CMK (cell line): ENCODE results near the gene CELF2.

Experiments
- DNase-seq: peaks from one replicate; pipeline ENCODE4 v3.0.0-alpha.2; 2010; ENCODE audit warnings: low read depth

Gene CELF2

GRCh38 chr10:11004144-11005077, 13.3 kb upstream of the CELF2 start:
- DNase-seq, result no peak

GRCh38 chr10:11005725-11006427, 11.8 kb upstream of the CELF2 start:
- DNase-seq, result no peak

- no peak for DNase-seq
These were observed 11.2 kb upstream of the CELF2 start for GRCh38 chr10:11006428-11006825.

- no peak for DNase-seq
These were observed 10.1 kb upstream of the CELF2 start for GRCh38 chr10:11007476-11008020.

- no peak for DNase-seq
These were observed 8.0 kb upstream of the CELF2 start for GRCh38 chr10:11009471-11010308.

- no peak for DNase-seq
These were observed 7.1 kb upstream of the CELF2 start for GRCh38 chr10:11010582-11010981.

- DNase-seq, result no peak
These were observed 6.2 kb upstream of the CELF2 start for GRCh38 chr10:11011436-11011835.

GRCh38 chr10:11011984-11012383, 5.7 kb upstream of the CELF2 start:
- no peak for DNase-seq

- DNase-seq, result no peak
These were observed 5.0 kb upstream of the CELF2 start for GRCh38 chr10:11012421-11013295.

- DNase-seq, result no peak
These were observed 3.8 kb upstream of the CELF2 start for GRCh38 chr10:11013836-11014235.

GRCh38 chr10:11014671-11015445, 2.8 kb upstream of the CELF2 start:
- DNase-seq, result no peak

- no peak for DNase-seq
These were observed 2.2 kb upstream of the CELF2 start for GRCh38 chr10:11015446-11015934.

GRCh38 chr10:11017000-11017569, 587 bp upstream of the CELF2 start:
- DNase-seq, result no peak

GRCh38 chr10:11018432-11018841, 765 bp downstream of the CELF2 start:
- DNase-seq, result no peak

- DNase-seq, result no peak
These were observed 1.4 kb downstream of the CELF2 start for GRCh38 chr10:11018855-11019631.

GRCh38 chr10:11019724-11020547, 2.3 kb downstream of the CELF2 start:
- DNase-seq, result no peak

- DNase-seq, result no peak
These were observed 2.9 kb downstream of the CELF2 start for GRCh38 chr10:11020548-11020942.

GRCh38 chr10:11022213-11022612, 4.5 kb downstream of the CELF2 start:
- no peak for DNase-seq
